Keratinocyte (primary cell): ENCODE measurements around the gene NRP1. TPM values are rescaled to one million over a fixed set of nuclear protein-coding genes. Genes with fewer than 3 reads are reported as not detected.

Experiments used
- DNase-seq: peaks from one replicate; pipeline ENCODE4 v3.0.0-alpha.2; 2011; ENCODE audit warnings: low read depth, missing footprints, low spot score
- FAIRE-seq: peaks from 2 replicates; lab custom pipeline; 2011; peaks lifted over from hg19 to GRCh38; lab: Jason Lieb, UNC
- H2AFZ ChIP-seq: 2 replicates; pipeline ENCODE4 v1.6.0; 2012; ENCODE audit warnings: low read length, control low read depth, inconsistent platforms; ENCODE audit not compliant: control insufficient read depth
- H3K27ac ChIP-seq: 2 replicates; pipeline ENCODE4 v1.5.1; 2011; ENCODE audit warnings: low read length; ENCODE audit not compliant: control insufficient read depth, insufficient read depth
- H3K27me3 ChIP-seq: 3 replicates; pipeline ENCODE4 v1.6.0; 2011; ENCODE audit warnings: low read length; ENCODE audit not compliant: control insufficient read depth, insufficient read depth; ENCODE audit errors: extremely low read depth
- H3K36me3 ChIP-seq, 2 experiments: 2 replicates in 1 of 2; 3 replicates in 1 of 2; pipeline ENCODE4 v1.5.1; 2011; ENCODE audit warnings: low read length in 2 of 2, mild to moderate bottlenecking in 1 of 2; ENCODE audit not compliant: control insufficient read depth in 2 of 2, insufficient read depth in 2 of 2; ENCODE audit errors: extremely low read depth in 1 of 2
- H3K4me1 ChIP-seq: 3 replicates; pipeline ENCODE4 v1.5.1; 2011; ENCODE audit warnings: low read length; ENCODE audit not compliant: control insufficient read depth, insufficient read depth; ENCODE audit errors: extremely low read depth
- H3K4me2 ChIP-seq: 3 replicates; pipeline ENCODE4 v1.6.0; 2011; ENCODE audit warnings: low read depth, low read length; ENCODE audit not compliant: control insufficient read depth, insufficient read depth; ENCODE audit errors: extremely low read depth
- H3K4me3 ChIP-seq, 3 experiments: fragments of 200-600 bp in 1 of 3; sonication (generic) in 1 of 3; 2 replicates in 2 of 3; 3 replicates in 1 of 3; pipeline ENCODE4 v1.5.1; 2011 to 2016; ENCODE audit warnings: low read length in 3 of 3, mild to moderate bottlenecking in 3 of 3, control low read depth in 2 of 3, inconsistent platforms in 1 of 3, low read depth in 1 of 3, mixed read lengths in 1 of 3, mixed run types in 1 of 3, moderate library complexity in 1 of 3; ENCODE audit not compliant: control insufficient read depth in 2 of 3, insufficient read depth in 2 of 3; ENCODE audit errors: extremely low read depth in 1 of 3
- H3K79me2 ChIP-seq: 2 replicates; pipeline ENCODE4 v1.6.0; 2012; ENCODE audit warnings: low read length; ENCODE audit not compliant: control insufficient read depth, insufficient read depth
- H3K9ac ChIP-seq: 3 replicates; pipeline ENCODE4 v1.6.0; 2011; ENCODE audit warnings: low read length; ENCODE audit not compliant: control insufficient read depth, insufficient read depth; ENCODE audit errors: extremely low read depth
- H3K9me1 ChIP-seq: 3 replicates; pipeline ENCODE4 v1.6.0; 2011; ENCODE audit warnings: low read length; ENCODE audit not compliant: control insufficient read depth, insufficient read depth; ENCODE audit errors: extremely low read depth
- H3K9me3 ChIP-seq: 2 replicates; pipeline ENCODE4 v1.5.1; 2012; ENCODE audit warnings: low read depth, low read length; ENCODE audit not compliant: control insufficient read depth
- H4K20me1 ChIP-seq: 3 replicates; pipeline ENCODE4 v1.6.0; 2011; ENCODE audit warnings: low read length; ENCODE audit not compliant: control insufficient read depth, insufficient read depth; ENCODE audit errors: extremely low read depth
- CTCF ChIP-seq, 3 experiments: IDR thresholded peaks in 1 of 3; conservative IDR thresholded peaks in 1 of 3; optimal IDR thresholded peaks in 1 of 3; 2 replicates in 2 of 3; 3 replicates in 1 of 3; pipeline versions ENCODE3 to v1.5.1; 2011; ENCODE audit warnings: low read length in 3 of 3, mild to moderate bottlenecking in 3 of 3, moderate library complexity in 2 of 3, control low read depth in 1 of 3, inconsistent platforms in 1 of 3; ENCODE audit not compliant: insufficient read depth in 2 of 3; ENCODE audit errors: extremely low read depth in 1 of 3
- EZH2 ChIP-seq: IDR thresholded peaks from one replicate; pipeline ENCODE4 v1.6.1; 2012; ENCODE audit warnings: inconsistent platforms, mild to moderate bottlenecking, low read length, moderate library complexity
- dilution Hi-C: fragments of 300-500 bp; cut with MboI; formaldehyde crosslinking; loops from one replicate; pipeline ENCODE4 v1.7.0; 2020; ENCODE audit warnings: low sequenced_read_pairs; ENCODE audit not compliant: extremely low pct_ligation_motif_present
- polyA plus RNA-seq, 5 experiments: library from polyadenylated mRNA; depleted of rRNA in 3 of 5; stranded (reverse) in 3 of 5; stranded (forward) in 1 of 5; unstranded in 1 of 5; fragments of >200 nt; gene quantifications; 1 replicate in 1 of 5; 2 replicates in 3 of 5; 3 replicates in 1 of 5; pipeline versions ENCODE4 v1.2.1 to v1.2.3, GENCODE V29; 2011 to 2012; ENCODE audit warnings: missing spikeins in 2 of 5, low read depth in 1 of 5, low replicate concordance in 1 of 5

The NRP1 gene
- polyA plus RNA-seq, 1 donor (not counting 4 experiments of a cell fraction or from before 2014, with no cell fraction given): 36.2 TPM

GRCh38 chr10:33335801-33336581 lies 1.5 kb upstream of the NRP1 start:
- Histone ChIP-seq H3K9me3 (no peaks in the 10 kb centered on the region), H3K27me3 (no peaks in the 10 kb centered on the region), H3K36me3 (peaks cover 0 to 5% of the 10 kb centered on the region in 2 experiments), H2AFZ (peak overlapping the region; percentile 73), H3K27ac (peak overlapping the region; percentile 94), H3K4me2 (peak overlapping the region; percentile 100), H4K20me1 (no peaks in the 10 kb centered on the region), H3K9ac (peak overlapping the region; percentile 96), H3K4me1 (peaks cover 21% of the 10 kb centered on the region), H3K4me3 (peak overlapping the region; percentile 63 to 97 (median 89)), H3K9me1 (no peaks in the 10 kb centered on the region), H3K79me2 (peaks cover 45% of the 10 kb centered on the region)
- dilution Hi-C loops: no loop called here
- DNase-seq (no peak), FAIRE-seq (peak; percentile 26)
- TF ChIP-seq CTCF (optimal IDR thresholded peaks at IDR 0.05 in 1 of 3, IDR thresholded peaks at IDR 0.05 in 1 of 3, conservative IDR thresholded peaks at IDR 0.05 in 1 of 3; ENCODE audit: extremely low read depth in 1 of 3, insufficient read depth in 2 of 3, low read length in 3 of 3) (no peak), EZH2 (no peak)

- no peaks in the 10 kb centered on the region for H3K9me1 ChIP-seq
- peaks cover 0 to 5% of the 10 kb centered on the region in 2 experiments for H3K36me3 ChIP-seq
- peak overlapping the region; percentile 96 for H3K9ac ChIP-seq
- H3K27ac ChIP-seq: peak overlapping the region; percentile 94
- H3K4me2 ChIP-seq: peak overlapping the region; percentile 100
- DNase-seq: no peak
- FAIRE-seq: no peak
- peaks cover 50% of the 10 kb centered on the region for H3K79me2 ChIP-seq
- dilution Hi-C loops: no loop called here
- TF ChIP-seq EZH2 (no peak), CTCF (optimal IDR thresholded peaks at IDR 0.05 in 1 of 3, IDR thresholded peaks at IDR 0.05 in 1 of 3, conservative IDR thresholded peaks at IDR 0.05 in 1 of 3; ENCODE audit: extremely low read depth in 1 of 3, insufficient read depth in 2 of 3, low read length in 3 of 3) (no peak)
- peak overlapping the region; percentile 69 for H2AFZ ChIP-seq
- H3K4me1 ChIP-seq: peaks cover 19% of the 10 kb centered on the region
- H3K9me3 ChIP-seq: no peaks in the 10 kb centered on the region
- H3K4me3 ChIP-seq: peak overlapping the region; percentile 63 to 97 (median 89)
- no peaks in the 10 kb centered on the region for H3K27me3 ChIP-seq
- no peaks in the 10 kb centered on the region for H4K20me1 ChIP-seq
Measured at GRCh38 chr10:33335551-33335800, 1.0 kb upstream of the NRP1 start.
